Fibroblast of the aortic adventitia (primary cell): Measurements from ENCODE around the gene MIER1. TPM values are rescaled to one million over a fixed set of nuclear protein-coding genes. Genes with fewer than 3 reads are reported as not detected.

Experiments
- DNase-seq: peaks from one replicate; pipeline ENCODE4 v3.0.0-alpha.2; 2010; ENCODE audit warnings: low read depth
- H3K4me3 ChIP-seq: 2 replicates; pipeline ENCODE4 v1.5.1; 2011; ENCODE audit warnings: low read depth, mild to moderate bottlenecking, control low read depth, low read length, moderate library complexity
- total RNA-seq: library from RNA; depleted of rRNA; stranded (reverse); fragments of >200 nt; gene quantifications from 2 replicates; pipeline ENCODE4 v1.2.3, GENCODE V29; 2012; ENCODE audit warnings: low replicate concordance
- TF ChIP-seq, protein P1 (sequence below): IDR thresholded peaks from 2 replicates; pipeline ENCODE4 v1.5.1; 2011; ENCODE audit warnings: mild to moderate bottlenecking, low read length, control low read depth, inconsistent platforms; ENCODE audit not compliant: insufficient read depth

Gene MIER1
- total RNA-seq, 1 donor, result 62.2 TPM

DNA sequence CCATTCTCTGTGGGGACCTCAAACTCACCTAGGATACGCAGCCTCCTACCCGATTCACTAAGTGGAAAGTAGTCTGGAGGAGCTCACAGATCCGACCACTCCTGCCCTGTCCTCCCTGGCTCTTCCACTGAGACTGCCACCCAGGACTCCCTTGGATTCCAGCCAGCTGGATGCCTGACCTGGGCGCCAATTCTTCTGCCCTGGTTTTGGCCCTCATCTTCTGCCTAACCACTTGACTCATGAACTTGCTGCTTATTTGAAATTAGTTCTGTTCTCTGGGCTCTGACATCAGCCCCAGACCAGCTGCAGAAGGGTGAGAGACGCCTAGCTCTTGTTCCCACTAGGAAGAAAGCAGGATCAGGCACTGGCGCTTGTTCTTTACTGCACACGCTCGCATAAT is 80.3 kb downstream of the MIER1 start:
- TF ChIP-seq, protein P1, sequence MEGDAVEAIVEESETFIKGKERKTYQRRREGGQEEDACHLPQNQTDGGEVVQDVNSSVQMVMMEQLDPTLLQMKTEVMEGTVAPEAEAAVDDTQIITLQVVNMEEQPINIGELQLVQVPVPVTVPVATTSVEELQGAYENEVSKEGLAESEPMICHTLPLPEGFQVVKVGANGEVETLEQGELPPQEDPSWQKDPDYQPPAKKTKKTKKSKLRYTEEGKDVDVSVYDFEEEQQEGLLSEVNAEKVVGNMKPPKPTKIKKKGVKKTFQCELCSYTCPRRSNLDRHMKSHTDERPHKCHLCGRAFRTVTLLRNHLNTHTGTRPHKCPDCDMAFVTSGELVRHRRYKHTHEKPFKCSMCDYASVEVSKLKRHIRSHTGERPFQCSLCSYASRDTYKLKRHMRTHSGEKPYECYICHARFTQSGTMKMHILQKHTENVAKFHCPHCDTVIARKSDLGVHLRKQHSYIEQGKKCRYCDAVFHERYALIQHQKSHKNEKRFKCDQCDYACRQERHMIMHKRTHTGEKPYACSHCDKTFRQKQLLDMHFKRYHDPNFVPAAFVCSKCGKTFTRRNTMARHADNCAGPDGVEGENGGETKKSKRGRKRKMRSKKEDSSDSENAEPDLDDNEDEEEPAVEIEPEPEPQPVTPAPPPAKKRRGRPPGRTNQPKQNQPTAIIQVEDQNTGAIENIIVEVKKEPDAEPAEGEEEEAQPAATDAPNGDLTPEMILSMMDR, result no peak
- no peak for DNase-seq
- H3K4me3 ChIP-seq, result no peak overlapping the region

DNA sequence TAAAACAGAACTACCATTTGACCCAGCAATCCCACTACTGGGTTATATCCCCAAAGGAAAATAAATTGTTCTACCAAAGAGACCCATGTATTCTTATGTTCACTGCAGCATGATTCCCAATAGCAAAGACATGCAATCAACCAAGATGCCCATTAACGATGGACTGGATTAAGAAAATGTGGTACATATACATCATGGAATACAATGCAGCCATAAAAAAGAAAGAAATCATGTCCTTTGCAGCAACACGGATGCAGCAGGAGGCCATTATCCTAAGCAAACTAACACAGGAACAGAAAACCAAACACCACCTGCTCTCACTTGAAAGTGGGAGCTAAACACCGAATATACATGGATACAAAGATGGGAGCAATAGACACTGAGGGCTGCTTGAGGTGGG is 85.0 kb downstream of the MIER1 start:
- TF ChIP-seq, protein P1, result no peak
- no peak for DNase-seq
- H3K4me3 ChIP-seq, result no peak overlapping the region

DNA sequence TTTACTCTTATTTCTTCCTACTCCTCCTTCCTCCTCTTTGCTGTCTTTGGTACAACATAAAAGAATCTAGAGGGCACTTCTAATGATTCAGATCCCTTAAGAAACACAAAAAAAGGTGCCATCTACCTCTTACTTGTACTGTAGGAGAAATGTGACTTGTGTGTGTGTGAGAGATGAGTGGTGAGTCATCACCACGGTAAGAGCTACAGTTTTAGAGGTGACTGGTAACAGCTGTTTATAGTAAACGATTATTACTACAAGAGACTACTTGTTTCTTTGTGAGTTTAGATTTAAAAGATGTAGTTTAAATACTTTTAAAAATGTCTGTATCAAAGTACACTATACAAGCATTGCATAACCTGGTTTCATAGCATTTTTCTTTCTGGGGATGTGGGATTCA is 88.8 kb downstream of the MIER1 start:
- TF ChIP-seq, protein P1, result no peak
- H3K4me3 ChIP-seq, result no peak overlapping the region
- peak; percentile 20 for DNase-seq

DNA sequence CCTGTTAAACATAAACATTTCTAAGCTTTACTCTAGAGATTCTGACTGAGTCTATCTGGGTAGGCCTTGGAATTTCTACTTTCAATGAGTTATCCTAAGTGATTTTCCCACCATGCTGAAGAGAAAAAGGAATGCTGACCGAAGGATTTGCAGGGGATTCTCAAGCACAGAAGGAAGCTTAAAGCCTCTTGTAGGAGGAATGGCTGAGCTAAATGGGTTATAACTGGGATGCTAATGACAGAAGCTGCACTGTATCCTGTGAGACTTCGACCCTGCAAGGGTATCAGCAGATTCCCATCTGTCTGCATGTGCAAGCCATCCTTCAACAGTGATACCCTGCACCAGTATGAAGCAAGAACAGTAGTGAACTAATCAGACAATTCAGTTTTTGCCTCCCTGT is 93.8 kb downstream of the MIER1 start:
- no peak for DNase-seq
- no peak overlapping the region for H3K4me3 ChIP-seq
- TF ChIP-seq, protein P1, result no peak

GRCh38 chr1:67019121-67019520 is 94.3 kb downstream of the MIER1 start:
- TF ChIP-seq, protein P1, result no peak
- DNase-seq, result no peak
- H3K4me3 ChIP-seq, result no peak overlapping the region

- TF ChIP-seq, protein P1, result no peak
- peak; percentile 92 for DNase-seq
Observed at GRCh38 chr1:67019600-67020136, 94.9 kb downstream of the MIER1 start.

GRCh38 chr1:67020304-67020703 is 95.5 kb downstream of the MIER1 start:
- TF ChIP-seq, protein P1, result no peak
- no peak overlapping the region for H3K4me3 ChIP-seq
- peak; percentile 86 for DNase-seq

More at GRCh38 chr1:67019600-67020136, 94.9 kb downstream of the MIER1 start:
- no peak overlapping the region for H3K4me3 ChIP-seq
